GM12865 (cell line): Measurements from ENCODE around the gene PMEPA1.

Experiments used
- DNase-seq: peaks from one replicate; pipeline ENCODE4 v3.0.0; 2010; ENCODE audit warnings: low read depth
- H3K4me3 ChIP-seq: 2 replicates; pipeline ENCODE4 v1.5.1; 2011; ENCODE audit warnings: mild to moderate bottlenecking, low read depth, low read length, control low read depth
- TF ChIP-seq, protein P1 (sequence below): IDR thresholded peaks from 2 replicates; pipeline ENCODE4 v1.5.1; 2011; ENCODE audit warnings: low read length, control low read depth, low read depth, inconsistent platforms; ENCODE audit not compliant: insufficient read depth; ENCODE audit errors: missing control alignments

The PMEPA1 gene

DNA sequence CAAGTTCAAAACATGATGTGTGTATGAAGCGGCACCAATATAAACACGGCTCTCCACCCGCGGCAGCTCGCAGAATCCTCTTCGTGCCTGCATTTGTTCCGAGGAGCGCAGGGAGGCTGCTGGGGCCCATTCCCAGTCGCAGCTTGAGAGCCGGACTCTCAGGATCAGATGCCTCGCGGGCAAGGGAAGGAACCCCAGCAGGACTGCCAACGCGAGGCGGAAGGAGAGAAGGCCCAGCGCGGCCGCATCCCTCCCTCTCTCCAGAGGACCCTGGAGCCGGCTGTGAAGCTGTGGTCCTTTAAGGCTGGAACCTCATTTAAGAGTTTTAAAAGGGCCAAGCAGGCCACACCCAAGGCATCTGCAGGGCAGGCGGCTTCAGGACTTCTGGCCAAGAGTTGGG, 45.3 kb downstream of the PMEPA1 start:
- no peak overlapping the region for H3K4me3 ChIP-seq
- TF ChIP-seq, protein P1, sequence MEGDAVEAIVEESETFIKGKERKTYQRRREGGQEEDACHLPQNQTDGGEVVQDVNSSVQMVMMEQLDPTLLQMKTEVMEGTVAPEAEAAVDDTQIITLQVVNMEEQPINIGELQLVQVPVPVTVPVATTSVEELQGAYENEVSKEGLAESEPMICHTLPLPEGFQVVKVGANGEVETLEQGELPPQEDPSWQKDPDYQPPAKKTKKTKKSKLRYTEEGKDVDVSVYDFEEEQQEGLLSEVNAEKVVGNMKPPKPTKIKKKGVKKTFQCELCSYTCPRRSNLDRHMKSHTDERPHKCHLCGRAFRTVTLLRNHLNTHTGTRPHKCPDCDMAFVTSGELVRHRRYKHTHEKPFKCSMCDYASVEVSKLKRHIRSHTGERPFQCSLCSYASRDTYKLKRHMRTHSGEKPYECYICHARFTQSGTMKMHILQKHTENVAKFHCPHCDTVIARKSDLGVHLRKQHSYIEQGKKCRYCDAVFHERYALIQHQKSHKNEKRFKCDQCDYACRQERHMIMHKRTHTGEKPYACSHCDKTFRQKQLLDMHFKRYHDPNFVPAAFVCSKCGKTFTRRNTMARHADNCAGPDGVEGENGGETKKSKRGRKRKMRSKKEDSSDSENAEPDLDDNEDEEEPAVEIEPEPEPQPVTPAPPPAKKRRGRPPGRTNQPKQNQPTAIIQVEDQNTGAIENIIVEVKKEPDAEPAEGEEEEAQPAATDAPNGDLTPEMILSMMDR: no peak
- DNase-seq: no peak

DNA sequence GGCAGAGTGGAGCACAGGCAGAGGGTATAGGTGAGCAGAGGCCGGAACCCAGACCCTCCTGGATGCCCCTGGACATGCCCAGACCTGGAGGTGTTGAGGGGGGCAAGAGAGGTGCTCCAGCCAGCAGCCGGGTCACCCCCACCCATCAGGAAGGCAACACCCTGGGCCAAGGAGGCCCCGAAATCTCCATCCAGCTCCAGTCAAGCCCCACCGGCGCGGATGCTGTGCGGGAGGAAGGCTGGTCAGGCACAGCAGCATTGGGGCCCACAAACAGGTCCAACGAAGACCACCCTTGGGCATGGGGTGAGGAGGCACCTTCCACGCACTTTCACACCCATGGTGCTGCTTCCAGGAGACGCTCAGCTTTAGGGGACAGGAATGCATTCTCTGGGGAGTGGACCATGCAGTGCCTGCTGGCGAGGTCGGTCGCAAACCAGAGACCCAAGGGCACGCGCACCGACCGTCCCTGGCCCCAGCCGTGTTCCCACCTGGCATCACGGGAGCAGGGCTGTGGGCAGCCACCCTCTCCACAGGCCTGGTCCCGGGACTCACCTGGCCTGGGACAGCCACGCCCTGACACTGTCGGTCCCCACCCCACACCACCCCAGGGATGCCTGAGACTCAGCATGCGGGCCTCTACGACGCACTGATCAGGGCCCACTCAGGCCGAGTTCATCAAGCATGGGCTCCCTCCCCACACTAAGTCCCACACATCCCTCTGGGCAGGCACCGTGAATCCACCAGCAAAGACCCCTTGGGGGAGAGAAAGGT, 45.9 kb downstream of the PMEPA1 start:
- DNase-seq: no peak
- no peak overlapping the region for H3K4me3 ChIP-seq
- TF ChIP-seq, protein P1: no peak

DNA sequence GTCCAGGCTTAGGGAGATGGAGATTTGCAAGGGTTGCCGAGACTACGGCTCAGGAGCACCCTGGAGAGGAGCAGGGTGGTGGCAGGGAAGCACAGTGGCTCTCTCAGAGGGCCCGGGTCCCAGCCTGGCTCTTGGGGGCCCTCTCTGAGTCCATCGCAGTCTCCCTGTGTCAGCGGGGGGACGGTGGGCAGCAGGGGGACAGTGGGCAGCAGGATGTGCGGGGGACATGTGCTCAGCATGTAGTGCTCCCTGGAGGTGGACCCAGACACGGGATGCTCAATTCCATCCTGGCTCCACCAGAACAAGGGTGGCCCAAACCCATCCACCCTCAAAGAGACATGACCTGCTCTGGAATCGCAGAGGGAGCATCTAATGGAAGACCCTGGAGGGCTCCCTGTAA, 46.6 kb downstream of the PMEPA1 start:
- H3K4me3 ChIP-seq: no peak overlapping the region
- DNase-seq: no peak
- TF ChIP-seq, protein P1: no peak

DNA sequence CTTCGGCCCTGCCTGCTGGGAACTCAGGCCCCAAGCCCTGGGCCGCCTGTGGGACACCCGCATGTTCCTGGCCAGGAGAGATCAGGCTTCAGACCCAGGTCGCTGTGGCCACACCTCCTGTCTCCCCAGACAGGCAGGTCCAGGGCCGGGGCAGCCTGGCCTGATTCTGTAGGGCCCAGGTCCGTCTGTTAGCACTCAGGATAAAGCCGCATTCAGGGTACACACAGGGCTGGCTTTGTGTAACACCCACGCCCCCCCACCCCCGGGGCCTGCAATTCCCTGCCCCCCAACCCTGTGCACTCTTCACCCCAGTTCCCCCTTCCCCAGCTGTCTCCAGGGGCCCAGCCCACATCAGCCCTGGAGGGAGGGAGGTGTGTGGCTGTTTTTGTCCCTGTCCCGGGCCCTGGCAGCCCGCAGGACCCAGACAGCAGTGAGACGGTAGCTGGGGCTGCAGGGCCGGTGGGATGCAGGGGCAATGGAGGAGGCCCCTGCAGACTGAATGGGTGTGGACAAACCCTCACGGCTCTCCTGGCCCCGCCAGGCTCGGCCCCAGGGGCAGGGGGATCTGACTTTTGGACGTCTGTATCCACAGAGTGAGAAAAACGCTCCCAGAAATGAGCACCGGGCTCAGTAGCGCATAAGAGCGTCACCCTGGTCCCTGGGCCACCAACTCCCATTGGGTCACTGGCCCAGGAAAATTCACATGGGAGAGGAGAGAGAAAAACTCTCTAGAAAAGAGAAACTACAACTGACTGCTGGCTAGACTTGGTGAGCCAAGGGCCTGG, 47.2 kb downstream of the PMEPA1 start:
- no peak overlapping the region for H3K4me3 ChIP-seq
- TF ChIP-seq, protein P1: no peak
- DNase-seq: no peak

DNA sequence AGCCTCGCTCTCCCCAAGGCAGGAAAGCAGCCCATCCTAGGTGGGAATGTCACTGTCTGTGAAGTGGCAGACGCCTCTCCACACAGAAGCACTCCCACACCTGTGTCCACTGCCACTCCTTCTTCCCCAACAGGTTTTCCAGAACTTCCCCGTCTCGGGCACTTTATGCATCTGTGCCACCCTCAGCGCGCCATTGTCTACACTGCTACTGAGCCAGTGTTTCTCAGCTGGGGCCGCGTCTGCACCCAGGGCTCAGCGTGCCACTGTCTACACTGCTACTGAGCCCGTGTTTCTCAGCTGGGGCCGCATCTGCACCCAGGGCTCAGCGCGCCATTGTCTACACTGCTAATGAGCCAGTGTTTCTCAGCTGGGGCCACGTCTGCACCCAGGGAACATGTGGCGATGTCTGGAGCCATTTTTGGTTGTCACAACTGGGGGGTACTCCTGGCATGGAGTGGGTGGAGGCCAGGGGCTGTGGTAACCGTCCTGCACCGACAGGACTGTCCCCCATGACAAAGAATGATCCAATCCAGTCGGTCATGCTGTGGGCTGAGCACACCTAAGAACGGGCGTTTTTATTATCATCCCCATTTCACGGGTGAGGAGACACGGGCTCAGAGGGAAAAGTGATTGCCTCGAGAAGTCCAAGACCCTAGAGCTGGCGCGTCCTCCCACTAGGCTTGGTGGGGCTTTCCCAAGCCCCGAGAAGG, 47.9 kb downstream of the PMEPA1 start:
- no peak overlapping the region for H3K4me3 ChIP-seq
- DNase-seq: no peak
- TF ChIP-seq, protein P1: no peak

DNA sequence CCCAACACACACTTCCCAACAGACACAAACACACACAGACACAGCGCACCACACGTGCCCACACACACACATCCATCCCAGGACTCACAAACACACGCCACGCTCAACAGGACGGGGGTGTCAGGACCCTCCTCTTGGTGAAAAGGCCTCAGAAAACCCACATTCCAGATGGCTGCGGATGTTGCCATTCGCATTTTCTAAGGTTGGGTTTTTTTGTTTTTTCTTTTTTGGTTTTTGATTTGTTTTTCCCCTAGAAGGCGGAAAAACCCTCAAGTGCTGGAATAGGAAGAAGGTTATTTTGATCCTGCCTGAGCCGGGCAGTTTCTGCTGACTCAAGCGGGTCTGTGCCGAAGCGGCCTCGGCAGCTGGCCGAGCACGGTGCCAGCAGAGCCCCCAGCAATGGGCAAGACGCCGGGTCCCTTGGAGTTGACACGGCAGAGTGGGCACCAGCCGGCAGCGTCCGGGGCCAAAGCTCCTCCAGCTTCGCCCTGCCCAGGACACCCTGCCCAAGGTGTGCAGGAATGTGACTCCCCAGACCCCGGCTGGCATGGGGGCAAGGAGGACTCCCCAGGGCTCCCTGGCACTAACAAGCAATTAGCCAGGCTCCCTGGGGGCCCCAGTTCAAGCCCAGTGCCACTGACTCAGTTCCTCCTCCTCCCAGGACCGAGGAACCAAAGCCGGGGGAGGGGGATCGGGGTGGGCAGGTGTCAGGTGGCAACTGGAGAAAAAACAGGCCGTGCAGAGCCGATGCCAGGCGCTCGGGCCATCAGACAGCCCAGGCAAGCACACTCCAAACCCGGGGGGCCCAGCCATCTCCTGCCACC, 48.7 kb downstream of the PMEPA1 start:
- no peak overlapping the region for H3K4me3 ChIP-seq
- DNase-seq: no peak
- TF ChIP-seq, protein P1: no peak
